ENCODE results near the gene EEFSEC.
A peak's percentile ranks its signal among the peaks of the same experiment; 100 is the strongest.

Gene EEFSEC

DNA sequence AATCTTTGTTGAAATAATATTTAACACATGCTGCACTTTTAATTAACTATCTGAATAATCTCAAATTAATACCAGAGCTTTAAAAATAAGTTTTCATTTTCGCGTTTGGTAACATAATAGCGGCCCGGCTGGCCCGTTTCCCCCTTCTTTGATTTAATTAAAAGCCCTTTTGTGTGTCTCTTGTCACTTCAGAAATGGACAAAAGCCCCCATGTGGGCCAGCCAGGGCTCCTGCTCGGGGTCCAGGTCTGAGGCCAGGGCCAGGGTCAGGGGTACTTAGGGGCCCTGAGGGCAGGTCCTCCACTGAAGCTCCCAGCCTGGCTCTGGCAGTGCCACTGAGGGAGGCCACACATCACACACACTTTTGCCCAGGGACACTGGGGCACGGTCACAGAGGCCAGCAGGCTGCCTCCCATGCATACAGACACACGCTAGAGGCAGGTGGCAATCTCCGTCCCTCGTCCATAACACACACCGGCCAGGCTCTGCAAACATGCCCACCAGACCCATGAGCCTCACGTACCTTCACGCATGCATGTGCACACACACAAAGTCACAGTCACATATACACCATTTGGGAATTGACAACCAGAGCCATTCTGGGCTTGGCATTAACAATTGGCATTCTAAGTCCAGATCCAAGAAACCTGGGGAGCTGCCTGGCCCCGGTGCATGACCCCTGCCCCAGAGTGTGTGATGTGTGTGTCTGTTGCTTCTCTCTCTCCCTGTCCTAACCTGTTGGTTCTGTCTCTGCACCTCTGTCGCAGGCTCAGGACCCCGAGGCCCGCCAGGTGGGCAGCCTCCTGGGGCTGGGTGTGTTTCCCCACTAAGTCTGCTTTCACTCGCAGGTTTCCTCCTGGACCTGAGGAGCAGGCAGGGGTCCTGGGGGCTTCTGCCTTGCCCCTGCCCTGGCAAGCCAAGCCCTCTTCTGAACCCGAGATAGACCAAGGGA, 274.9 kb downstream of the EEFSEC start:
- DNase-seq (ENCODE audit: low read depth): no peak

DNA sequence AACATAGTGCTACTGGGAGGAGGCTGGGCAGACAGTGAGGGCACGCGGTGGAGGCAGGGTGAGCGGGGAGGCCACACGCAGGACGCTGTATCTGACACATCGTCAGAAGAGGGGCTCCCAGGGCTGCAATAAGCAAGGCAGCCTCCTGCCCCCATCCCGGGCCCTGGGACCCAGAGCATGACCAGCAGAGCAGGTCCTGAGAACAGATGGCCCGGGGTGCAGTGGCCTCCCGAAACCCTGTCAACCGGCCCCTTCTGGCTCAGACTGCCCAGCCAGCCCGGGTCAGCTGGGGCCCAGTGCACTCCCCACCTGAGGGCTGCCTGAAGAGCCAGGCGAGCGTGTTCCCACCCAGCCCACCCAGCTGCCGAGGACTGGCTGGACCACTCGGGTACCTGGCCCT, 276.0 kb downstream of the EEFSEC start:
- no peak for DNase-seq (ENCODE audit: low read depth)

DNA sequence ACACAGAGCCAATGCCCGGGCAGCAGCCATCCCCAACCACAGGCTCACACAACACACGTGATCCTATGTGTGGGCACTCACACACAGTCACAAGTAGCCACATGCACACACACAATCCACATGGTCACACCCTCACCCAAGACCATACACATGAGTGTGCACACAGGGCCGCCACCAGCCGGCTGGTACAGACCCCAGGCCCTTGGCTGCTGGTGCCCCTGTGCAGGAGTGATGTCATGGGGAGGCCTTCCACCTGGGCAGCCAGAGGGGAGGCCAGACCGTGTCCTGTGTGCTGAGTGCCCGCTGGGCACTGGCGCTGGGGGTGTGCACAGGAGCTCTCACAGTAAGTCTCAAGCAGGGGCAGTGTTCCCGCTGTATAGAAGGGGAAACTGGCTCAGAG, 276.5 kb downstream of the EEFSEC start:
- DNase-seq (ENCODE audit: low read depth): no peak

GRCh38 chr3:128430301-128430700, 277.0 kb downstream of the EEFSEC start:
- DNase-seq (ENCODE audit: low read depth): no peak

GRCh38 chr3:128430731-128431130, 277.4 kb downstream of the EEFSEC start:
- no peak for DNase-seq (ENCODE audit: low read depth)

DNA sequence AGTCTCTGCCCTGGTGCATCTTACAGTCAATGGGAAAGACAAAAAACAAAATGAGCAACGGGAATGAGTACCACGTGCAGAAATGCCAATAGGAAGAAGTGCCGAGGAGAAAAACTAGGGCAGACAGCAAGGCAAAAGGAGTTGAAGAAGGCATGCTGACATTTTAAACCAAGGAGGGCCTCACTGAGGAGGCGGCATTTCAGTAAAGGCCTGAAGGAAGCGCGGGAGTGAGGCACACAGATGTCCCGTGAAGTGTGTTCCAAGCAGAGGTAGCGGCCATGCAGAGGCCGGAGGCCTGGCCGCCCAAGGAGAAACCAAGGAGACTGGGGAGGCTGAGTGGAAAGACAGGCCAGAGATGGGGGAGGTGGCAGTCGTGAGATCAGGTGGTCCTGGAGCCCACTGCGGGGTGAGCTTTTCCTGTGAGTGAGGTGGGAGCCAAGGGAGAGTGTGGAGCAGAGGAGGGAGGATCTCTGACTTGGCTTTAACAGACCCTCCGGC, 278.6 kb downstream of the EEFSEC start:
- no peak for DNase-seq (ENCODE audit: low read depth)

GRCh38 chr3:128432301-128432970, 279.2 kb downstream of the EEFSEC start:
- no peak for DNase-seq (ENCODE audit: low read depth)

- DNase-seq (ENCODE audit: low read depth): no peak
These were observed 279.9 kb downstream of the EEFSEC start for GRCh38 chr3:128432971-128433836.

DNA sequence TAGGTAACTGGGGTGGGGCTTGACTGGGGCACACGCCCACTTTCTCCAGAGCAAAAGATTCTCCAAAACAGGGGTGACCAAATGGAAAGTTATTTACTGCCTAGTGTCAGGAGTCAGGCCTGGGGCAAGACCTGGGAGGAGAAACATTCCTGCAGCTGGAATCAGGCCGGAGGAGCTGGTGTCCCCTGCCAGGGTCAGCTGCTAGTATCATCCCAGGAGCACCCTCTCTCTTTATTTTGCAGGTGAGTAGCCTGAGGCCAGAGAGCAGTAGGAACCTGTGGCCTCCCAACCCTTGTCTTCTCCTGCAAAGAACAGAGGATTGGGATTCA, 280.5 kb downstream of the EEFSEC start:
- DNase-seq (ENCODE audit: low read depth): no peak

- no peak for DNase-seq (ENCODE audit: low read depth)
These were observed 281.2 kb downstream of the EEFSEC start for GRCh38 chr3:128434524-128434923.

GRCh38 chr3:128435058-128435457, 281.8 kb downstream of the EEFSEC start:
- DNase-seq (ENCODE audit: low read depth): no peak

- DNase-seq (ENCODE audit: low read depth): no peak
These were observed 282.3 kb downstream of the EEFSEC start for GRCh38 chr3:128435561-128435960.

- no peak for DNase-seq (ENCODE audit: low read depth)
These were observed 282.9 kb downstream of the EEFSEC start for GRCh38 chr3:128436214-128436613.

GRCh38 chr3:128438488-128439072, 285.3 kb downstream of the EEFSEC start:
- DNase-seq (ENCODE audit: low read depth): no peak

DNA sequence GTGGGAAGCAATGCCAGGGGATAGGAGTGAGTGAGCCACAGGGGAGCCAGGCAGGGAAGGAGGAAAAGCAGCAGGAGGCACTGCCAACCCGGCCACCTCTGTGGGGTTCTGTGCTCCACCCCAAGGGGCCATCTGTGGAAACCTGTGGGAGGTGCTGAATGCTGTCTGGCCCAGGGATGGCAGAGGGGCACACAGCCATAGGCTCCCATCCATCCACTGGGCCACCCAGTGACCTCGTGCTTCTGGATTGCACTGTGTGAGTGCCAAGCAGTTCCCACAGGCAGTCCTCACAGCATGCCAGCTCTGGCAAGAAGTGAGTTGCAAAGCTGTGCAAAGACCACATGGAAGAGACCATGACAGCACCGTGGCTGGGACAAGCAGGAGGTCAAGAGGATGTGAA, 285.9 kb downstream of the EEFSEC start:
- DNase-seq (ENCODE audit: low read depth): no peak

DNA sequence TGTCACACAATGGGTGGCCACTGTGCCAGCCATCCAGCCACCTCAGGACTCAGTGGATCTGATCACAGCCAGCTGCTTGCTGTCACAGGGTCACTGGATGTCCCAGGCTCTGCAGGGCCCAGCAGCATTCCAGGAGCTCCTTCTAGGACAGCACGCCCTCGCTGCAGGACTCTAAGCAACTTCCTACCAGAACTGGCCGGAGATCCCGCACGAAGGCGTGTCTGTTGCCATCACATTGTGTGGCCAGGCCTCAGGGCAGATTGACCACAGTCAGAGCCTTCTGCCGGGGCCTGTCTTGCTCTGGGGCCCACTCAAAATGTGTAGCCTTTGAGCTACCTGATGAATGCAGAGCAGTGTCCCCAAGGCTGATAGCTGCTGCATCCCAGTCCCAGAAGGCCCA, 288.8 kb downstream of the EEFSEC start:
- no peak for DNase-seq (ENCODE audit: low read depth)

- no peak for DNase-seq (ENCODE audit: low read depth)
These were observed 289.7 kb downstream of the EEFSEC start for GRCh38 chr3:128442949-128443348.

DNA sequence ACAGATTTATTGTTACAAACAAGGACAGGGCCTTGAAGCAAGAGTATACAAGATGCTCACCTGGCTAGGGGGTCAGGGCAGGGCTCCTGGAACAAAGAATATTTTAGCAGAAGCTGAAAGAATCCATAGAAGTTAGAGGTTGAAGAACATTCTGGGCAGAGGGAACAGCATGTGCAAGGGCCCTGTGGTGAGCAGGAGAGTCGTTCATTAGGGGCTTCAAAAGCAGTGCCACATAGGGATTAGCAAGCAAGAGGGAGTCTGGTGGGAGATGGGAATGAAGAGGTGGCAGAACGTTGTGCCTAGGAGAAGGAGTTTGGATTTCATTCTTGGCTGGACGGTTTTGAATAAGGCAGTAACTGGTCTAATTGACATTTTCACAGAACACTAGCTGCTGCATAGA, 290.5 kb downstream of the EEFSEC start:
- no peak for DNase-seq (ENCODE audit: low read depth)

DNA sequence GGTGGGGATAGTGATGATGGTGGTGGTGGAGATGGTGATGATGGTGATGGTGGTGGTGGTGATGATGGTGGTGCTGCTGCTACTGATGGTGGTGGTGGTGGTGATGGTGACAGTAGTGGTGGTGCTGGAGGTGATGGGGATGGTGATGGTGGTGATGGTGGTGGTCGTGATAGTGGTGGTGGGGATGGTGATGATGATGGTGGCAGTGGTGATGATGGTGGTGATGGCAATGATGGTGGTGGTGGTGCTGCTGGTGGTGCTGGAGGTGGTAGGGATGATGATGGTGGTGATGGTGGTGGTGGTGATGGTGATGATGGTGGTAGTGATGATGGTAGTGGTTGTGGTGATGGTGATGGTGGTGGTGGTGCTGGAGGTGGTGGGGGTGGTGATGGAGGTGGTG, 292.1 kb downstream of the EEFSEC start:
- no peak for DNase-seq (ENCODE audit: low read depth)

- DNase-seq (ENCODE audit: low read depth): no peak
These were observed 293.5 kb downstream of the EEFSEC start for GRCh38 chr3:128446821-128447220.

DNA sequence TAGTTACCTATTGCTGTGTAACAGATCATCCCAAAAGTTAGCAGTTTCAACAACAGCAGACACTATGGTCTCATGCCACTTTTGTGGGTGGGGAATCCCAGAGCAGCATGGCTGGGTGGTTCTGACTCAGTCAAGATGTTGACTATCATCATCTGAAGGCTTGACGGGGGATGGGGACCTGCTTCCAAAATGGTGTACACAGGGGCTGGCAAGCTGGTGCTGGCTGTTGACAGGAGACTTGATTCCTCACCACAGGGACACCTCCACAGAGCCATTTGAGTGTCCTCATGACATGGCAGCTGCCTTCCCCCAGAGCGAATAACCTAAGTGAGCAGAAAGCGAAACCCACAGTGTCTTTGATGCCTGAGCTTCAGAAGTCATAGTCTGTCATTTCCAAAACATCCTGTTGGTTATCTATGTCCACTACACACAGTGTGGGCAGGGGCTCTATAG, 294.3 kb downstream of the EEFSEC start:
- DNase-seq (ENCODE audit: low read depth): peak; percentile 21

DNA sequence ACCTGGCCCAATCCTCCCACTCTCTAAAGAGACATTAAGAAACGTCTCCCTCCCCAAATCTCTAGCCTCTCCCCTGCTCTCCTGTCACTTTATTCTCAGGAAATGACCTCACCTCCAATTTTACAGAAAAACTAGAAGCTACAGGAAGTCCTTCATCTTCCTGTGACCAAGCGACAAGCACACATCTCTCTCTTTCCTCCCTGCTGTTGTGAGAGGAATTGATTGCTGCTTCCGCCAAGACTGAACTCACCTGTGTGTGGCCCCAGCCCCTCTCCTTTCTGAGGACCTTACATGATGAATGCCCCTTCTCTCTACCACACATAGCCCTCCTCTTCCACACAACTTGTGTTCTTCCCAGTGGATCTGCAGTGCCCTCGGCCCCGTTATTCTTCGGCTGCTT, 295.2 kb downstream of the EEFSEC start:
- DNase-seq (ENCODE audit: low read depth): no peak

Measured in stimulated activated CD4-positive, alpha-beta T cell treated with anti-CD3 and anti-CD28 coated beads, Interleukin-2, amount 100 ng/mL, for 4 hours (primary cell).